ENCODE measurements around the gene CDKL1.

GRCh38 chr14:50347521-50347920 lies 49.2 kb downstream of the CDKL1 start:
- no peak for TF ChIP-seq CREB1 (IDR thresholded peaks at IDR 0.05; ENCODE audit: low read depth)
- no peak for TF ChIP-seq CEBPB (IDR thresholded peaks at IDR 0.05)
- TF ChIP-seq TCF12 (IDR thresholded peaks at IDR 0.05; ENCODE audit: low read depth), result no peak
- TF ChIP-seq TAF1 (IDR thresholded peaks at IDR 0.05; ENCODE audit: low read depth), result no peak
- TF ChIP-seq NFIC (IDR thresholded peaks at IDR 0.05), result no peak
